ENCODE measurements around the gene OR2AE1.

Gene OR2AE1

GRCh38 chr7:99831595-99831994, 45.2 kb downstream of the OR2AE1 start:
- H2BK12ac ChIP-seq (ENCODE audit: low read length): no peak overlapping the region

GRCh38 chr7:99829524-99830160, 47.2 kb downstream of the OR2AE1 start:
- Histone ChIP-seq H3K4me3 (ENCODE audit: low read depth, low read length) (no peak overlapping the region), H3K36me3 (ENCODE audit: control insufficient read depth in 1 of 2, insufficient read depth in 2 of 2, low read length in 2 of 2) (no peaks in the 10 kb centered on the region)
- WGBS (ENCODE audit: extremely low coverage, insufficient coverage, insufficient read length): no CpG with 5 or more reads among the region's 1 CpG

More at GRCh38 chr7:99831595-99831994, 45.2 kb downstream of the OR2AE1 start:
- peak in 1 of 2 donors; percentile 34 for DNase-seq
- no peak overlapping the region for H2BK5ac ChIP-seq (ENCODE audit: low read depth, low read length, poor library complexity)
- H4K91ac ChIP-seq (ENCODE audit: low read depth, low read length): no peak overlapping the region
- H3K23ac ChIP-seq (ENCODE audit: low read length): no peak overlapping the region
- H3K18ac ChIP-seq (ENCODE audit: low read length): no peak overlapping the region
- H4K12ac ChIP-seq (ENCODE audit: low read depth, low read length): no peak overlapping the region
- no peak overlapping the region for H2AK5ac ChIP-seq (ENCODE audit: low read length)
- no peaks in the 10 kb centered on the region for H3K79me2 ChIP-seq (ENCODE audit: control insufficient read depth, insufficient read depth, low read length, poor library complexity)
- H3K27ac ChIP-seq (ENCODE audit: low read depth, low read length): no peak overlapping the region
- H3K4me3 ChIP-seq (ENCODE audit: low read depth, low read length): no peak overlapping the region
- no peaks in the 10 kb centered on the region for H3K27me3 ChIP-seq (ENCODE audit: insufficient read depth, low read length)
- no peaks in the 10 kb centered on the region for H3K9me3 ChIP-seq (ENCODE audit: insufficient read depth, low read depth, low read length)
- peaks cover 0 to 2% of the 10 kb centered on the region in 2 experiments for H3K4me1 ChIP-seq (ENCODE audit: control insufficient read depth in 1 of 2, insufficient read depth in 2 of 2, low read length in 2 of 2)
- H4K8ac ChIP-seq (ENCODE audit: low read depth, low read length): no peak overlapping the region
- H3K9ac ChIP-seq (ENCODE audit: low read length): no peak overlapping the region
- no peak overlapping the region for H2BK120ac ChIP-seq (ENCODE audit: insufficient read depth, low read length, poor library complexity)
- H3K14ac ChIP-seq (ENCODE audit: low read length): no peak overlapping the region
- H3K79me1 ChIP-seq (ENCODE audit: low read length): no peaks in the 10 kb centered on the region
- H3K36me3 ChIP-seq (ENCODE audit: control insufficient read depth in 1 of 2, insufficient read depth in 2 of 2, low read length in 2 of 2): no peaks in the 10 kb centered on the region
- no peak overlapping the region for H2AFZ ChIP-seq (ENCODE audit: insufficient read depth, low read length, poor library complexity)
- no peak overlapping the region for H3K4ac ChIP-seq (ENCODE audit: low read depth, low read length)
- no peak overlapping the region for H3K4me2 ChIP-seq (ENCODE audit: low read length)

GRCh38 chr7:99828811-99829210, 48.0 kb downstream of the OR2AE1 start:
- Histone ChIP-seq H3K4me2 (ENCODE audit: low read length) (no peak overlapping the region), H3K14ac (ENCODE audit: low read length) (no peak overlapping the region), H3K4me1 (ENCODE audit: control insufficient read depth in 1 of 2, insufficient read depth in 2 of 2, low read length in 2 of 2) (peaks cover 0 to 4% of the 10 kb centered on the region in 2 experiments), H3K27me3 (ENCODE audit: insufficient read depth, low read length) (no peaks in the 10 kb centered on the region), H2AK5ac (ENCODE audit: low read length) (no peak overlapping the region), H3K9me3 (ENCODE audit: insufficient read depth, low read depth, low read length) (peaks cover 3% of the 10 kb centered on the region), H2BK120ac (ENCODE audit: insufficient read depth, low read length, poor library complexity) (no peak overlapping the region), H3K36me3 (ENCODE audit: control insufficient read depth in 1 of 2, insufficient read depth in 2 of 2, low read length in 2 of 2) (no peaks in the 10 kb centered on the region), H3K4me3 (ENCODE audit: low read depth, low read length) (no peak overlapping the region), H4K12ac (ENCODE audit: low read depth, low read length) (no peak overlapping the region), H2AFZ (ENCODE audit: insufficient read depth, low read length, poor library complexity) (no peak overlapping the region), H3K9ac (ENCODE audit: low read length) (no peak overlapping the region), H3K4ac (ENCODE audit: low read depth, low read length) (no peak overlapping the region), H4K91ac (ENCODE audit: low read depth, low read length) (no peak overlapping the region), H3K23ac (ENCODE audit: low read length) (no peak overlapping the region), H4K8ac (ENCODE audit: low read depth, low read length) (no peak overlapping the region), H3K27ac (ENCODE audit: low read depth, low read length) (no peak overlapping the region), H3K79me1 (ENCODE audit: low read length) (no peaks in the 10 kb centered on the region), H3K79me2 (ENCODE audit: control insufficient read depth, insufficient read depth, low read length, poor library complexity) (no peaks in the 10 kb centered on the region), H3K18ac (ENCODE audit: low read length) (no peak overlapping the region), H2BK5ac (ENCODE audit: low read depth, low read length, poor library complexity) (no peak overlapping the region), H2BK12ac (ENCODE audit: low read length) (no peak overlapping the region)
- DNase-seq: no peak

More at GRCh38 chr7:99829524-99830160, 47.2 kb downstream of the OR2AE1 start:
- H2BK5ac ChIP-seq (ENCODE audit: low read depth, low read length, poor library complexity): no peak overlapping the region
- DNase-seq: peak in 1 of 2 donors; percentile 51
- H2BK120ac ChIP-seq (ENCODE audit: insufficient read depth, low read length, poor library complexity): no peak overlapping the region
- H4K8ac ChIP-seq (ENCODE audit: low read depth, low read length): no peak overlapping the region
- no peak overlapping the region for H2AFZ ChIP-seq (ENCODE audit: insufficient read depth, low read length, poor library complexity)
- H3K23ac ChIP-seq (ENCODE audit: low read length): no peak overlapping the region
- H3K27ac ChIP-seq (ENCODE audit: low read depth, low read length): no peak overlapping the region
- H4K12ac ChIP-seq (ENCODE audit: low read depth, low read length): no peak overlapping the region
- H3K18ac ChIP-seq (ENCODE audit: low read length): no peak overlapping the region
- H3K9ac ChIP-seq (ENCODE audit: low read length): no peak overlapping the region
- no peaks in the 10 kb centered on the region for H3K79me2 ChIP-seq (ENCODE audit: control insufficient read depth, insufficient read depth, low read length, poor library complexity)
- H3K79me1 ChIP-seq (ENCODE audit: low read length): no peaks in the 10 kb centered on the region
- H2AK5ac ChIP-seq (ENCODE audit: low read length): no peak overlapping the region
- no peak overlapping the region for H3K4me2 ChIP-seq (ENCODE audit: low read length)
- H3K9me3 ChIP-seq (ENCODE audit: insufficient read depth, low read depth, low read length): no peaks in the 10 kb centered on the region
- H4K91ac ChIP-seq (ENCODE audit: low read depth, low read length): no peak overlapping the region
- H3K14ac ChIP-seq (ENCODE audit: low read length): no peak overlapping the region
- no peak overlapping the region for H3K4ac ChIP-seq (ENCODE audit: low read depth, low read length)
- peaks cover 0 to 4% of the 10 kb centered on the region in 2 experiments for H3K4me1 ChIP-seq (ENCODE audit: control insufficient read depth in 1 of 2, insufficient read depth in 2 of 2, low read length in 2 of 2)
- H2BK12ac ChIP-seq (ENCODE audit: low read length): no peak overlapping the region
- no peaks in the 10 kb centered on the region for H3K27me3 ChIP-seq (ENCODE audit: insufficient read depth, low read length)

GRCh38 chr7:99827040-99827778, 49.6 kb downstream of the OR2AE1 start:
- no peak overlapping the region for H2BK5ac ChIP-seq (ENCODE audit: low read depth, low read length, poor library complexity)
- H2BK12ac ChIP-seq (ENCODE audit: low read length): no peak overlapping the region
- H2AK5ac ChIP-seq (ENCODE audit: low read length): no peak overlapping the region
- no peak overlapping the region for H3K4ac ChIP-seq (ENCODE audit: low read depth, low read length)
- H3K14ac ChIP-seq (ENCODE audit: low read length): no peak overlapping the region
- H3K36me3 ChIP-seq (ENCODE audit: control insufficient read depth in 1 of 2, insufficient read depth in 2 of 2, low read length in 2 of 2): no peaks in the 10 kb centered on the region
- H3K9ac ChIP-seq (ENCODE audit: low read length): no peak overlapping the region
- H3K27me3 ChIP-seq (ENCODE audit: insufficient read depth, low read length): no peaks in the 10 kb centered on the region
- DNase-seq: no peak
- no CpG with 5 or more reads among the region's 2 CpGs for WGBS (ENCODE audit: extremely low coverage, insufficient coverage, insufficient read length)
- H3K79me1 ChIP-seq (ENCODE audit: low read length): no peaks in the 10 kb centered on the region
- H3K4me2 ChIP-seq (ENCODE audit: low read length): no peak overlapping the region
- H3K27ac ChIP-seq (ENCODE audit: low read depth, low read length): no peak overlapping the region
- H4K12ac ChIP-seq (ENCODE audit: low read depth, low read length): no peak overlapping the region
- H3K18ac ChIP-seq (ENCODE audit: low read length): no peak overlapping the region
- no peaks in the 10 kb centered on the region for H3K79me2 ChIP-seq (ENCODE audit: control insufficient read depth, insufficient read depth, low read length, poor library complexity)
- no peak overlapping the region for H2AFZ ChIP-seq (ENCODE audit: insufficient read depth, low read length, poor library complexity)
- no peak overlapping the region for H2BK120ac ChIP-seq (ENCODE audit: insufficient read depth, low read length, poor library complexity)
- H3K4me3 ChIP-seq (ENCODE audit: low read depth, low read length): no peak overlapping the region
- no peak overlapping the region for H4K8ac ChIP-seq (ENCODE audit: low read depth, low read length)
- H3K4me1 ChIP-seq (ENCODE audit: control insufficient read depth in 1 of 2, insufficient read depth in 2 of 2, low read length in 2 of 2): peaks cover 0 to 4% of the 10 kb centered on the region in 2 experiments
- H3K9me3 ChIP-seq (ENCODE audit: insufficient read depth, low read depth, low read length): peaks cover 3% of the 10 kb centered on the region
- no peak overlapping the region for H3K23ac ChIP-seq (ENCODE audit: low read length)
- H4K91ac ChIP-seq (ENCODE audit: low read depth, low read length): no peak overlapping the region

All from trophoblast cell (in vitro differentiated cells and primary cell).